ENCODE measurements around the gene GLIS1. TPM values are rescaled to one million over a fixed set of nuclear protein-coding genes. Genes with fewer than 3 reads are reported as not detected.
A peak's percentile ranks its signal among the peaks of the same experiment; 100 is the strongest.

Gene GLIS1
- total and polyA plus RNA-seq, 2 experiments from 2014 or later = 0.77 to 0.95 TPM

GRCh38 chr1:53698384-53698980 is 40.5 kb downstream of the GLIS1 start:
- Histone ChIP-seq H3K4me1 (ENCODE audit: low read depth) (peaks cover 10% of the 10 kb centered on the region), H3K27me3 (no peaks in the 10 kb centered on the region), H3K4me3 (no peak overlapping the region), H3K9me3 (ENCODE audit: low read depth) (no peaks in the 10 kb centered on the region), H3K27ac (no peak overlapping the region), H3K36me3 (no peaks in the 10 kb centered on the region)
- no peak for DNase-seq (ENCODE audit: low read depth in 1 of 2, low spot score in 1 of 2)
- no peak for TF ChIP-seq CTCF (IDR thresholded peaks at IDR 0.05; ENCODE audit: low read depth, low read length)

GRCh38 chr1:53697721-53698383 is 41.1 kb downstream of the GLIS1 start:
- Histone ChIP-seq H3K36me3 (no peaks in the 10 kb centered on the region), H3K27ac (no peak overlapping the region), H3K4me1 (ENCODE audit: low read depth) (peaks cover 10% of the 10 kb centered on the region), H3K27me3 (no peaks in the 10 kb centered on the region), H3K9me3 (ENCODE audit: low read depth) (no peaks in the 10 kb centered on the region), H3K4me3 (no peak overlapping the region)
- DNase-seq (ENCODE audit: low read depth in 1 of 2, low spot score in 1 of 2) = peak in 1 of 2 donors; percentile 33
- TF ChIP-seq CTCF (IDR thresholded peaks at IDR 0.05; ENCODE audit: low read depth, low read length) = no peak

- no peak for TF ChIP-seq CTCF (IDR thresholded peaks at IDR 0.05; ENCODE audit: low read depth, low read length)
- no peaks in the 10 kb centered on the region for H3K27me3 ChIP-seq
These were observed 42.0 kb downstream of the GLIS1 start for GRCh38 chr1:53696990-53697389.

GRCh38 chr1:53696571-53696970 is 42.4 kb downstream of the GLIS1 start:
- DNase-seq (ENCODE audit: low read depth in 1 of 2, low spot score in 1 of 2) = no peak
- no peak overlapping the region for H3K4me3 ChIP-seq
- H3K27ac ChIP-seq = no peak overlapping the region
- H3K9me3 ChIP-seq (ENCODE audit: low read depth) = no peaks in the 10 kb centered on the region
- no peak for TF ChIP-seq CTCF (IDR thresholded peaks at IDR 0.05; ENCODE audit: low read depth, low read length)
- no peaks in the 10 kb centered on the region for H3K36me3 ChIP-seq
- no peaks in the 10 kb centered on the region for H3K27me3 ChIP-seq
- no peaks in the 10 kb centered on the region for H3K4me1 ChIP-seq (ENCODE audit: low read depth)

More at GRCh38 chr1:53696990-53697389, 42.0 kb downstream of the GLIS1 start:
- H3K36me3 ChIP-seq = no peaks in the 10 kb centered on the region
- peaks cover 1% of the 10 kb centered on the region for H3K4me1 ChIP-seq (ENCODE audit: low read depth)
- no peak overlapping the region for H3K27ac ChIP-seq
- no peak for DNase-seq (ENCODE audit: low read depth in 1 of 2, low spot score in 1 of 2)
- no peak overlapping the region for H3K4me3 ChIP-seq
- no peaks in the 10 kb centered on the region for H3K9me3 ChIP-seq (ENCODE audit: low read depth)

GRCh38 chr1:53696051-53696450 is 42.9 kb downstream of the GLIS1 start:
- TF ChIP-seq CTCF (IDR thresholded peaks at IDR 0.05; ENCODE audit: low read depth, low read length) = no peak
- Histone ChIP-seq H3K27me3 (no peaks in the 10 kb centered on the region), H3K27ac (no peak overlapping the region), H3K9me3 (ENCODE audit: low read depth) (no peaks in the 10 kb centered on the region), H3K4me3 (no peak overlapping the region), H3K4me1 (ENCODE audit: low read depth) (no peaks in the 10 kb centered on the region), H3K36me3 (no peaks in the 10 kb centered on the region)
- no peak for DNase-seq (ENCODE audit: low read depth in 1 of 2, low spot score in 1 of 2)

Measured in cardiac muscle cell (in vitro differentiated cells and primary cell).